ENCODE measurements around the gene TBR1.

Gene TBR1

GRCh38 chr2:161415987-161416707 lies at the start of gene TBR1:
Gene TBR1, plus strand, starts transcription at chr2:161416297. Its CDS starts 114 bp downstream, at chr2:161416411.
- DNase-seq, result no peak

GRCh38 chr2:161367675-161368074 lies 48.4 kb upstream of the TBR1 start:
- DNase-seq, result no peak

- no peak for DNase-seq
Observed at GRCh38 chr2:161369311-161369710, 46.8 kb upstream of the TBR1 start.

DNA sequence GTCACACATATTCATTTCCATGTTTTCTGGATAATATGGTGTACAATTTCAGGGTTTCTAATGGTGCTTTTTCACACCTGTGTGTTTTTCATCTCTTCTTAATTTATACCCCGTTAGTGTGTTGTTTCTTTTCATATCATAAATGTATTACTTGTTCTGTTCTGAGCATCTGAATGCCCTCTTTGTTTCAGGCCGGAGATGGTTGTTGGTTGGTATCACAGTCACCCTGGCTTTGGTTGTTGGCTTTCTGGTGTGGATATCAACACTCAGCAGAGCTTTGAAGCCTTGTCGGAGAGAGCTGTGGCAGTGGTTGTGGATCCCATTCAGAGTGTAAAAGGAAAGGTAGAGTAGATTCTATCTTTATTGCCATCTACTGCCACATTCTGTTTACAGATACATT lies 45.1 kb upstream of the TBR1 start:
- no peak for DNase-seq

DNA sequence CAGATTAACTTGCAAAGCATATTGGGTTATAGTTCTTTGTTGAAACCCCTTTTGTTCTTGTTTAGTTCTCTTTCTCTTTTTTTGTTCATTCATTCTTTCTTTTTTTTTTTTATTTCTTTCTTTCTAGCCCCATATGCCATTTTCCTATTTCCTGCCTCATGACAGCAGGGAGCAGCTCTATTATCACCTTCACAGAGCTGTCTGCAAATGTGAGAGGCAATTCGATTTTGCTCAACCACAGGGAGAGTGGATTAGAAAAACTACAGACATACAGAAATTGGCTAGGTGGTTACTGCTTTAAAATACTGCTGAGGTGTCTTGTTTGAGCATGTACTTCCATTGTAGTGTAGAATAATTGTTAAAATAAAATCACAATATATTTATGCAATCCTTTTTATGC lies 44.2 kb upstream of the TBR1 start:
- DNase-seq, result no peak

DNA sequence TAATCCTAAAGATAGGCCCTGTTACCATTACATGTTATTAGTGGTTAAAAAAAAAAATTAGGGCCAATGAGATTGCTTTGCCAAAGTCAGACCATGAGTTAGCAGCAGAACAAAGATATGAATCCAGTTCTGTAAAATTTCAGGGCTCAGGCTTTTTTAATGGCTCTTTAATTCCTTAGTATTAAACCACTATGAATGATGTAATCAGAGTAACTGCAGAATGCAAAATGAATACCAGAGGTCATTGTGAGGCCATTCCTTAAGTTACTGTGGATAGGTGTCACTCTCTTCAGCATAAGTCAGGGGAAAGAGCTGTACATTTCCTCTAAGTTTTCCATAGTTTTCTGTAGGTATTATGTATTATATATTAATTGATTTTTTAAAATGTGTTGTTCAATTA lies 42.2 kb upstream of the TBR1 start:
- no peak for DNase-seq

DNA sequence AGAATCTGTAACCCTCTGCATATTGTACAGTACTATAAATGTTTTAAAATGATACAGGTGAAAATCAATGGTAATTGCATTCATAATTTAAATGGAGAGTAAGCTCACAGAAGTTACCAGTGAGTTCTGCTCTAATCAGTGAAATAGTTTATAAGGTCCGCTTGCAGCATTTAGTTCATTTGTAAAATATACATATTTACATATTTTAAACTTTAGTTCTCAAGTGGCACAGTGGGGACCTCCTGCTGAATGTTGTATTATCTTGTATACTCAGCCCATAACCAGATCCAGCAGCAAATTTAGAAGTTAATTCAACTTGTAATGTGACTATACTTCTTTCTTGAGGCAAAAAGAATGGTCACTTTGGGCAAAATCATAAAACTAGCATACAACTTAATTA lies 41.7 kb upstream of the TBR1 start:
- DNase-seq, result no peak

DNA sequence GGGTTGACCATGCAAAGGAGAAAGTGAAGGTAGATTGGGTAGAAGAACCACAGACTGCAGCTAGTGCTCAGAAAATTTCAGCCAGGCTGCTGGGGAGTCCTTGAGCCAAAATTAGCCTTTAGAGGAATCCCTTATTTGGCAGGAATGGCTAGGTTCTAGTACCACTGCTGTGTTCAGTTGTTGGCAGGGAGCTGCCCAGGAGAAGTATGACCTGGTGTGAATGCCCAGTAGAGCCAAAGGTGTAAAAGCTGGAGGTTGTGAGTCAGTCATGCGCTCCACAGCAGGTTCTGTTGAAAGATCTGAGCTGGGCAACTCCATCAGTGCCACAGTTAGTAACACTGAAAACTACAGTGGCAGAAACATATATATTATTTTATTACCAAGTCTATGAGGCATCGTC lies 36.4 kb upstream of the TBR1 start:
- no peak for DNase-seq

GRCh38 chr2:161381546-161381945 lies 34.6 kb upstream of the TBR1 start:
- DNase-seq, result no peak

DNA sequence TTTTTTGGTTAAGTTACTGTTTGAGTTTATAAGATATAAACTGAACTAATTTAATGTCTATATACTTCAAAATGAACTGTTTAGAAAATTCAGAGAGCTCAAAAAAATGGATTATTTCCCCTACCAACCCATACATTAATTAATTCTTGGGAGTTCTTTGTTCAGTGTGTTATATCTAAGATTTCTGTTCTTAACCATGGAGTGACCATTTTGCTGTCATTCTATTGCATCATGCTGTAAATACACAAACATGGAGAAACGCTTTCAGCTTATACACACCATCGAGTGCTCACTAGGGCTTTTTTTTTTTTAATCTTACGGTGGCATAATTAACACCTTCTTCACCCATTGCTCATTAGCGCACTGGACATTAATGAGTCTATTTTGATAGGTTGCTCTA lies 33.4 kb upstream of the TBR1 start:
- no peak for DNase-seq

GRCh38 chr2:161384864-161385263 lies 31.2 kb upstream of the TBR1 start:
- DNase-seq, result no peak

GRCh38 chr2:161386228-161386824 lies 29.8 kb upstream of the TBR1 start:
- no peak for DNase-seq

DNA sequence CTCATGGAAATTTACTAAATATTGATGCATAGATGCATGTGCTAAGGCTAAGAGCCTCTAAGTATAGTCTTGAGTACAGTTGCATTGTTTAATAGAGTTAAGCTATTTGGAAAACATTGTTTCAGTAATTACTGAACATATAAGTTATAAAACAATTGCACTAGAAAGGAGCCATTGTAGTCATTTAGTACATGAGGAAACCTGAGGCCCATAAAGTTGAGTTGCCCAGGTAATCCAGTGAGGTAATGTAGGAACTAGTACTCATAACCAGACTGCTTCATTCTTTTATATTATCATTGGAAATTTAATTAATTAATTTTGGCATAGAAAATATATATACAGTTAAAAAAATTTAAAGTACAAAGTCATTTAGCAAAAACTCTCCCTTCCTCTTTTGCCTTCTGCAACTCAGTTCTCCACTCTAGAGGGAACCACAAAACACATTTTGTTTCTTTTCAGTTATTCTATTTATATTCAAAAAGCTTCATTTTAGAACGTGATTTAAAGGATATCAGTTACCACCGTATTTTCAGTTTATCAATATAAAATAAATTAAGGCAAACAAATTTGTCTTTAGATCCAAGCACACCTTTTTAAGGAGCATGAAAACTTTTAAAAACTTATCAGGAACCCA lies 27.8 kb upstream of the TBR1 start:
- DNase-seq, result no peak

DNA sequence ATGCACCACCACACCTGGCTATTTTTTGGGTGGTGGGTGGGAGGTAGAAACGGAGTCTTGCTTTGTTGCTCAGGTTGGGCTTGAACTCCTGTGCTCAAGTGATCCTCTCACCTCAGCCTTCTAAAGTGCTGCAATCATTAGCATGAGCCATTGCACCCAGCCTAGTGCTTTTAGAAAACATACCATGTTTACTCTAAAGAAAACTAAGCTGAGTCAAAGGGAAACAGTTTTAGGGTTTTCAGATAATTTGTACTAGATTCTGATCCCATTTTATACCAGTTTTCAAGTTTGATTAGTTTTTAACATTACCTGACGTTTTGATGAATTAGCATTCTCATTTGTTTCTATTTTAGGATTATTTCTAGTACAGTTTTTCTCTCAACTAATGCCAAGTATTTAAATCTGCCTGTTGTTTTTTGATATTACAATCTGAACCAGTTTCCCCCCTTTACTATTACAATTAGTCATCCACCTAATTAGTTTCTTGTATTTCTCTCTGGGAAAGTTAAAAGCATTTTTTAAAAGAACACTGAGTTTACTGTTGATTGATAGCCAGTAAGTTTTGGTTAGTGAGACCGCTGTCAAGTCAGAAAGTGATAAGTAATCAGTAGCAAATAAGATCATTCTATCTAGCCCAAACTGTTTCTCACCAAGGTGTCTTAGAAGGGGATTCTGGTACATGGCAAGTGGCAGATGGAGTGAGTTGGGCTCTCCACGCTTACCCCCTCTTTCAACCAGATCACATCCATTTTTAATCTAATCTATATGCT lies 24.2 kb upstream of the TBR1 start:
- no peak for DNase-seq

DNA sequence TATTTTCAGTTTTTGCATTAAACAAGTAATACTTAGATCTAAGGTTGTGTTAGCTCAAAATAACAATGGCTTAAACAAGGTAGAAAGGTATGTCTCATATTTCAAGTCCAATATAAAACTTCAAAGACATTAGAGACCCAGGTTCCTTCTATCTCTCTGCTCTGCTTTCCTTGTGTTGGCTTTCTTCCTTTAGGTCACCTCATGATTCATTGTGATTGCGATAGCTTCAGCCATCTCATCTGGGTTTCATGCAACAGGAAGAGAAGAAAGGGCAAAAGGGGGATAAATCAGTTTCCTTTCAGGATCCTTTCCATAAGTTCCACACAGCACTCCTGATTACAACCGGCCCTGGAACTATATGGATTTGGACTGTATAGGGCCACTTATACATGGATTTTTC lies 16.0 kb upstream of the TBR1 start:
- no peak for DNase-seq

DNA sequence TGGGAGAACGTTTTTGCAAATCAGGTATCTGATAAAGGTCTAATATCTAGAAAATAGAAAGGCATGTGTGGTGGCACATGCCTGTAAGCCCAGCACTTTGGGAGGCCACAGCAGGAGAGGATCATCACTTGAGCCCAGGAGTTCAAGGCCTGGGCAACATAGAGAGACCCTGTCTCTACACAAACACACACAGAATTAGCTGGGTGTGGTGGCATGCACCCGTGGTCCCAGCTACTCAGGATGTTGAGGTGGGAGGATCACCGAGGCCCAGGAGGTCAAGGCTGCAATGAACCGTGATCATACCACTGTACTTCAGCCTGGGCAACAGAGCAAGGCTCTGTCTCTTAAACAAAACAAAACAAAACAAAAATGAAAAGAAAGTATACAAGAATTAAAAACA lies 13.8 kb upstream of the TBR1 start:
- no peak for DNase-seq

DNA sequence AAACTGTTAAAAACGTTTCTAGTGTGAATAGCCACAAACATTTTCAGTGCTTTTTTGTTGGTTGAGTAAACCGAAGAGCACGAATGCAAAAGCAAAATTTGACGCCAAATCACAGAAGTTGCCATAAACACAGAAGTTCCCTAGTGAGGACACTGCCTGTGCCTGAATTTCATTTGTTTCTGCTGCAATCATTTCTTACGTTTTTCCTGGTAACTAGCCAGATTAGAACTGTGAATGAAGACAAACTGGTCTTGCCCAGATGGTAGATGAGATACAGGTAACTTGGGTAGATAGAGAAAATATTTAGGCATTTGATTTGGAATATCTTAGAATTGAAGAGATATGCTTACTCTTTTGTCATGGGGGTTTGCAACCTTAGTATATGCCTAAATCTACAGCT lies 9.8 kb upstream of the TBR1 start:
- no peak for DNase-seq

DNA sequence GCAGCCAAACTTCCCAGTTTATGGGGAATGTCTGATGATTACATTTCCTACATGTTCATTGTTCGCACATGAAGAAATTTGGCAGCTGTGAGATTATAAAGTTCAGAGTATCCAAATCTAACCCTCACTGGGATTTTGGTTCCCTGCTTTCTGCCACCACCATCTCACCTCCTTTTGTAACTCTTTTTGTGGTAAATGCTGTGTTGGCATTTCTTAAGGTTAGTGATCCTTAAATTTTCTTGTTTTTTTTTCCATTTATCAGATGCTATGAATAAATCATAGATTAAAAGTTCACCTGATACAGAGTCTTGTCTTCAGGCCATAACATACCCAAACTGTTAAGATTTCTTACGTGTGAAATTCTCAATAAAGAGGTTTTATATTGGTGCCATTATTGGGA lies 8.5 kb upstream of the TBR1 start:
- DNase-seq, result no peak

DNA sequence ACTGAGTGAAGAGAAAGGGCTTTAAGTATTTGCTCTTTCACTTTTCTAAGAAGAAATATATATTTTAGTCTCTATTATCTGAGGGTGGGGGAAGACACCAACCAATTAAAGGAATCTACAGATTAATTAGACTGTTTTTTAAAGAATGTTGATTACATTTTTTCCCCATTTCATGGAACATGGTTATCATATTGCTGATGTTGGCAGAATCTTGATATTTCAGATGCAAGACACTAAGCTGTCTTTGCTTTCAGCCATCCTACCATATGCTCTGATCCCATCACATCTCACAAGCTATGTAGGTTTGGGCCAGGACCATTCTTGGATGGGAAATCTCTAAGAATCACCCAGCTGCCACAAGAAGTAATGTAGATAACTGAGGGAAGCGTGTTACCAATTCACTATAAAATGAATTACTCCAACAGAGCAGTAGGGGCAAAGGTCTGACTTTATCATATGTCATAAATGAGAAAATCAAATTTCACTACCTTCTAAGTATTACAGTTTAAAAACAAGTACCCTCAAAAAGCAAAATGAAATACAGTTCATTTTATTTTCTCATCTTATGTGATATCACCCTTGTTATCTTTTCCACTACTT lies 6.7 kb upstream of the TBR1 start:
- DNase-seq, result no peak

- DNase-seq, result no peak
Observed at GRCh38 chr2:161412346-161412745, 3.8 kb upstream of the TBR1 start.

GRCh38 chr2:161414042-161415033 lies 1.8 kb upstream of the TBR1 start:
- no peak for DNase-seq
